ENCODE data around the gene IMMT.

Gene IMMT

DNA sequence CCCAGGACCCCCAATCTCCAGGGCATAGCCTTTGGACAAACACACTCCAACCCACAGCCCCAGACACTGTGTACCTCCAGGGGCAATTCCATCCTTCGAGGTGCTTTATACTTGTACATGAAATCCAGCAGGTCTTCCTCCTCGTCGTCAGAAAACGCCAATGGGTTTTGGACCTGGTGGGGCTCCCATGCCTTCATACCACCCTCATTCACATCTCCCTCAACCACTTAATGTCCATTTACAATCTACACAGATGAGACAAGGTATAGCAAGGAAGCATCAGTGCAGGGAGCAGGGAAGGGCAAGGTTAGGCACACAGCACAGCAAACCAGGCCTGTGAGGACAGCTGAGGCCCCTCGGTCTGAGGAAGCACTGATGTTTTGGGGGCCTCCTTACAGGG, 24.6 kb upstream of the IMMT start:
- no peak for TF ChIP-seq ZNF274 (IDR thresholded peaks at IDR 0.05; ENCODE audit: low read depth, low read length)
- no peak overlapping the region for H3K4me3 ChIP-seq (ENCODE audit: low read length)

DNA sequence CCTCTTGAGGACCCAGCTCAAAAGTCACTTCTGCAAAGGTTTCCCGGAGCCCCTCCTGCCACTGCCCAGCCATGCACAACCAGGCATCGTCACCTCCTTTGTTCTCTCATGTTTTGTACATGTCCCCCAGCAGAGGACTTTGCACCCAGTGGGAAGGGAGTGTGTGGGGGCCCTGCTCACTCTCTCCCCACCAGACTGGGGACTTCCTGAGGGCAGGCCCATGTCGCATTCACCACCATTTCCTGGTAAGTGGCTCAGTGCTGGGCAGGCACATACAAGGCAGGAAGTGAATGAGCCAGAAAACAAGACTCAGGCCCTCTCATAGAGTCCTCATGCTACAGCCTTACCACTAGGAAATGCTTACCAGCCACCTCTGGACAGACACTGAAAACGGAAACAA, 22.9 kb upstream of the IMMT start:
- no peak overlapping the region for H3K4me3 ChIP-seq (ENCODE audit: low read length)
- TF ChIP-seq ZNF274 (IDR thresholded peaks at IDR 0.05; ENCODE audit: low read depth, low read length) = no peak

GRCh38 chr2:86216575-86217555, 21.6 kb upstream of the IMMT start:
- TF ChIP-seq ZNF274 (IDR thresholded peaks at IDR 0.05; ENCODE audit: low read depth, low read length) = no peak
- H3K4me3 ChIP-seq (ENCODE audit: low read length) = no peak overlapping the region

GRCh38 chr2:86214503-86214832, 19.2 kb upstream of the IMMT start:
- TF ChIP-seq ZNF274 (IDR thresholded peaks at IDR 0.05; ENCODE audit: low read depth, low read length) = no peak
- no peak overlapping the region for H3K4me3 ChIP-seq (ENCODE audit: low read length)

- no peak for TF ChIP-seq ZNF274 (IDR thresholded peaks at IDR 0.05; ENCODE audit: low read depth, low read length)
- no peak overlapping the region for H3K4me3 ChIP-seq (ENCODE audit: low read length)
These were observed 18.6 kb upstream of the IMMT start for GRCh38 chr2:86213699-86214502.

- no peak for TF ChIP-seq ZNF274 (IDR thresholded peaks at IDR 0.05; ENCODE audit: low read depth, low read length)
- H3K4me3 ChIP-seq (ENCODE audit: low read length) = no peak overlapping the region
These were observed 17.8 kb upstream of the IMMT start for GRCh38 chr2:86213056-86213455.

DNA sequence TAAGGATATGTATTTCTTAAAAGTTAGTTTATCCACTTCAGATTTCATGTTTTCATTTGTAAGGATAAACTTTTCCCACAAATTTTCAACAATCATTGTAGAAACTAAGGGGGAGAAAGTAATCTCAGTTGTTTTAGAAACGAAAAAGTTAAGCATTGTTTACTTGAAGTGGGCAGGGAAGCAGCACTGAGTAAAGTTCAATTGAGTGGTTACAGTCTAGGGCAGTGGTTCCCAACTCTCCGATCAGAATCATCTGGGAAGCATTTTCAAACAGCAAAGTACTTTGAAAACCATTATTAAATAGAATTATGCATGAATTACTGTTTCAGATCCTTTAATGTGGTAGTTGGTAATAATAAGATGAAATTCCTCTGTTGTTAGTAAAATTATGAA, 16.5 kb upstream of the IMMT start:
- TF ChIP-seq ZNF274 (IDR thresholded peaks at IDR 0.05; ENCODE audit: low read depth, low read length) = no peak
- no peak overlapping the region for H3K4me3 ChIP-seq (ENCODE audit: low read length)

- no peak for TF ChIP-seq ZNF274 (IDR thresholded peaks at IDR 0.05; ENCODE audit: low read depth, low read length)
- no peak overlapping the region for H3K4me3 ChIP-seq (ENCODE audit: low read length)
These were observed 16.0 kb upstream of the IMMT start for GRCh38 chr2:86211033-86211795.

DNA sequence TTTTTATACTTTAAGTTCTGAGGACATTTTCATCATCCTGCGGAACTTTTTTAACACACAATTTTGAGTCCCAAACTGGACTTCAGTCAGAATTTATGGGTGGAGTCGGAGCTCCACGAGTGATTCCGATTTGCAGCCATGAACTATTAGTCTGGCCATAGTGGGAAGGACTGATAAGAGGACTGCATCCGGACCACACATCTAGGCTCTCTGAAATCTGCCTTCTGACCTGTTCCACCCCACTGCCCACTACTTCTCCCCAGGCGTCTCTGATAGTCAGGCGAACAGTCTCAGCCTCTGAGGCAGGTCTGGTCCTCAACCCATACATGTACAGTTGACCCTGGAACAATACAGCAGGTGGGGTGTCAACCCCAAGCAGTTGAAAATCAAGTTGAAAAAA, 9.2 kb upstream of the IMMT start:
- no peak overlapping the region for H3K4me3 ChIP-seq (ENCODE audit: low read length)
- no peak for TF ChIP-seq ZNF274 (IDR thresholded peaks at IDR 0.05; ENCODE audit: low read depth, low read length)

DNA sequence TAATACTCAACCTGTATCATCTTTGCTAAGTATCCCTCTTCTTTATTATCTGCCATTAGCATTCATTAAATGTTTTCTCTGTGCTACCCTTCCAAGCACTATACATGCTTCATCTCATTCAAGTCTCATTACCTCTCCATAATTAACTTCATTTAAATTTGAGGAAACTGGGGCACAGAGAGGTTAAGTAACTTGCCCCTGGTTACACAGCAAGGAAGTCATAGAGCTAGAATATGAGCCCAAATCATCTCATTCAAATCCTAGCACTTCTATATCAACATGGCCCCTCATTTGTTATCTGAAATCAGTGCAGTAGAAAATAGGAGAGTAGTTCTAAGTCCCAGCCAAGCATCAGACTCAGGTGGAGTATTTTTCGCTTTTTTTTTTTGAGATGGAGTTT, 8.4 kb upstream of the IMMT start:
- H3K4me3 ChIP-seq (ENCODE audit: low read length) = no peak overlapping the region
- TF ChIP-seq ZNF274 (IDR thresholded peaks at IDR 0.05; ENCODE audit: low read depth, low read length) = no peak

DNA sequence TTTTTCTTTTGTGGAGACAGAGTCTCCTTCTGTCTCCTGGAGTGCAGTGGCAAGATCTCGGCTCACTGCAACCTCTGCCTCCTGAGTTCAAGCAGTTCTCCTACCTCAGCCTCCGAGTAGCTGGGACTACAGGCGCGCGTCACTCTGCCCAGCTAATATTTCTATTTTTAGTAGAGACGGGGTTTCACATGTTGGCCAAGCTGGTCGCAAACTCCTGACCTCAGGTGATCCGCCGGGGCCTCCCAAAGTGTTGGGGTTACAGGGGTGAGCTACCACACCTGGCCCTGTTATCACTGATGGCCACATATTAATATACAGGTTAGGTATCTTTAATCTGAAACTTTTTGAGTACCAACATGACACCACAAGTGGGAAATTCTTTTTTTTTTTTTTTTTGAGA, 7.4 kb upstream of the IMMT start:
- TF ChIP-seq ZNF274 (IDR thresholded peaks at IDR 0.05; ENCODE audit: low read depth, low read length) = no peak
- H3K4me3 ChIP-seq (ENCODE audit: low read length) = no peak overlapping the region

GRCh38 chr2:86202336-86202692, 7.1 kb upstream of the IMMT start:
- TF ChIP-seq ZNF274 (IDR thresholded peaks at IDR 0.05; ENCODE audit: low read depth, low read length) = no peak

GRCh38 chr2:86201671-86202335, 6.5 kb upstream of the IMMT start:
- no peak for TF ChIP-seq ZNF274 (IDR thresholded peaks at IDR 0.05; ENCODE audit: low read depth, low read length)
- no peak overlapping the region for H3K4me3 ChIP-seq (ENCODE audit: low read length)

More at GRCh38 chr2:86202336-86202692, 7.1 kb upstream of the IMMT start:
- H3K4me3 ChIP-seq (ENCODE audit: low read length) = no peak overlapping the region

DNA sequence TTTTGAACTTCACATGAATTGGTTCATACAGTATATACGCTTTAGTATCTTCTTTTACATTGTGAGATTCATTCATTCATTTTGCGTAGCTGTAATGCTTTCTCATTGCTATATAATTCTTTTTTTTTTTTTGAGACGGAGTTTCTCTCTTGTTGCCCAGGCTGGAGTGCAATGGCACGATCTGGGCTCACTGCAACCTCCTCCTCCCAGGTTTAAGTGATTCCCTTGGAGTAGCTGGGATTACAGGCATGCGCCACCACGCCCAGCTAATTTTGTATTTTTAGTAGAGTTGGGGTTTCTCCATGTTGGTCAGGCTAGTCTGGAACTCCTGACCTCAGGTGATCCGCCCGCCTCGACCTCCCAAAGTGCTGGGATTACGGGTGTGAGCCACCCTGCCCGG, 5.3 kb upstream of the IMMT start:
- peak overlapping the region; percentile 92 for H3K4me3 ChIP-seq (ENCODE audit: low read length)

Measured in GM08714 (cell line).